ENCODE results near the gene ZBTB11.
"Not testable (repeated sequence)": the region's sequence is repeated elsewhere in the genome, so short reads cannot be mapped to it uniquely, and the experiment has no call there.

Gene ZBTB11

GRCh38 chr3:101619734-101620133 lies 57.2 kb downstream of the ZBTB11 start:
- DNase-seq (ENCODE audit: low read depth in 4 of 4, low spot score in 1 of 4) = no peak

- DNase-seq (ENCODE audit: low read depth in 4 of 4, low spot score in 1 of 4) = no peak
These were observed 58.2 kb downstream of the ZBTB11 start for GRCh38 chr3:101618726-101619125.

- DNase-seq (ENCODE audit: low read depth in 4 of 4, low spot score in 1 of 4) = no peak
These were observed 59.5 kb downstream of the ZBTB11 start for GRCh38 chr3:101617478-101617877.

- no peak for DNase-seq (ENCODE audit: low read depth in 4 of 4, low spot score in 1 of 4)
These were observed 61.4 kb downstream of the ZBTB11 start for GRCh38 chr3:101615525-101615924.

- not testable (repeated sequence) for DNase-seq (ENCODE audit: low read depth in 4 of 4, low spot score in 1 of 4)
These were observed 63.9 kb downstream of the ZBTB11 start for GRCh38 chr3:101613014-101613413.

- no peak for DNase-seq (ENCODE audit: low read depth in 4 of 4, low spot score in 1 of 4)
These were observed 65.9 kb downstream of the ZBTB11 start for GRCh38 chr3:101611023-101611422.

- not testable (repeated sequence) for DNase-seq (ENCODE audit: low read depth in 4 of 4, low spot score in 1 of 4)
These were observed 71.5 kb downstream of the ZBTB11 start for GRCh38 chr3:101605398-101605797.

- no peak for DNase-seq (ENCODE audit: low read depth in 4 of 4, low spot score in 1 of 4)
These were observed 73.7 kb downstream of the ZBTB11 start for GRCh38 chr3:101603184-101603583.

- no peak for DNase-seq (ENCODE audit: low read depth in 4 of 4, low spot score in 1 of 4)
These were observed 74.2 kb downstream of the ZBTB11 start for GRCh38 chr3:101602731-101603130.
